ENCODE measurements around the gene DDB1.

- TF ChIP-seq POLR2AphosphoS5 (IDR thresholded peaks at IDR 0.05; ENCODE audit: borderline replicate concordance, low read depth, low read length) (no peak), EZH2 (IDR thresholded peaks at IDR 0.05) (no peak)
Measured at GRCh38 chr11:61292356-61292755, 40.5 kb downstream of the DDB1 start.

Data from SK-N-MC (cell line).